NCI-H2196 treated with DMSO at 0.1 percent for 48 hours (cell line): ENCODE results near the gene NTM.
"Not testable (repeated sequence)": the region's sequence is repeated elsewhere in the genome, so short reads cannot be mapped to it uniquely, and the experiment has no call there.

Experiments
- DNase-seq: peaks from one replicate; lab custom pipeline; 2025; ENCODE audit not compliant: unreplicated experiment; lab: John Stamatoyannopoulos, UW

Gene NTM

DNA sequence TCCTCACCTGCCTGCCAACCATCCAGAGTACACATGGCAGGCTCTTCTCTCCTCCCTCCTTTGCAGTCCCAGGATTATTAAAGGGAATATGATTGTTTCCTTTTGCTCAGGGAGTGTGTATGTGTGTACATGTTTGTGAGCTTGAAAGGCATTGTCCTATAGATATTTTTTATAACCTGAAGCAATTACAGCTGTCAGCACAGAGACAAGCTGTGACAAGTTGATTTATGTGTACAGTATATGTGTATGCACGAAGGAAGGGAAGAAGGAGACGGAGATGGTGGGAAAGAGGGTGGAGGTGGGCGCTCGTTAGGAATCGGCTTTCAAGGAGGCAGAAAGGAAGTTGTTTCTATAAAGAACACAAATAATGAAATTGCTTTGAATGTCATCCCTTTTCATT is 537.0 kb downstream of the NTM start:
- no peak for DNase-seq

DNA sequence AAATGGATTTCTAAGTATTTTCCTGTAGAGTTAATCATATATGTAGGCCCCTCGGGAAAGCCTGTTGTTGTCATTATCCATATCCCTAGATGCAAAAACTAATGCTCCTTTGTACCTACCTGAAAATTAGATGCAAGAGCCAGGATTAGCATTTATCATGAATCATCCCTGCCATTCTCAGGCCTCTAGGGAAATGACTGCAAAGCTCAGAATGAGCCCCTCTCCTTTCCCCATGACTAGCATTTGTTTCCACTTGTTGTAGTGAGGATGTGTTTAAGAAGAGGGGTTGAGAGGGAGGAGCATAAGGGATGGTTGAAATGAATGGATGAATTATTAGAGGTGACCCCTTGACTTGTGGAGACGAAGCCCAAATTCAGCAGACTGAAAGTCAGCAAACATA is 537.9 kb downstream of the NTM start:
- no peak for DNase-seq

DNA sequence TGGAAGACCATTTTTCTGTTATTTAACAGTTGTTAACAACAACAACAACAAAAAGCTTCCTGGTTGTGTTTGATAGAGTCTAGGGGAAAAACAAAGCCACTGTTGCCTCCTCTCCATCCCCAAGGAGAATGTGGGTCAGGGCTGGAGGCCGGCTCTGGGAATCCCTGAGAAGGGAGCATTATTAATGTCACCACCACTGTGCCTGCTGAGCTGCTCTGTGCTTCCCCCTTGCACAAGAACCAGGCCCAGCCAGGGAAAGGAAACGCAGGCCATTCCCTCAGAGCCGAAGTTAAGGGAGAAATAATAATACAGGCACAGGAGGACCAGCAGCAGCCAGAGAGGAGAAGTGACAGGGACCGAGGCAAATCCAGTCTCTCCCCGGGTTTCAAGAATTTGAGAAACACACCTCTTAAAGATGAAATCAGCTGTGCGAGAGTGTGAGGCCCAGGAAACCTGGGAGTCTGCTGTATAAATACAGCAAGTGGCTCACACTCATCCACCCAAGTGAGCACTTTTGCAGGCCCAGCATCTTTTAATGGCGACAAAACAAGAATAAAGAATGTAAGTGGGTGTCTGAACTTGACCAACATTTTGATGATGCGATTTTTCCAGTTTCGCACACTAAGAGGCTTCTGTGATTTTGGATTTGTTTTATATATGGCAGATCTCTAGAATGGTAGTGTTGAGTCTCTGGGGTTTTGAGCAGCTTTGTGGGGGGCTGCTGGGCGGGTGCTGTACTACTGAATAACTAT is 539.2 kb downstream of the NTM start:
- no peak for DNase-seq

DNA sequence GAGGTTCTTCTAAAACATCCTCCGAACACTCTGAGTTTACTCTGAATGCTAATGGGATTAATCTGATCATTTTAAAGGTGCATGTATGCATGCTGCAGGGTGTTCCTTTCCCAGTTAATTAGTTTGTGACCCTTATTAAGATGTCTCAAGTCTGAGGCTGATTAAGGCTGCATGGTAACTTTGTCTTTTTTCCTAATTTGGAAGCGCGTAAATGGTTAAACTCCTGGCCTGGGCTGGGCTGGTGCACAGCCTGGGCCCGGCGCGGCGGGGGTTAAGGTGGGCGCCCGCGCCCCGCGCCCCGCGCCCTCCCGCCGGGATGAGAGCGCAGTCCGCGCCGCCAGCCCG is 539.7 kb downstream of the NTM start:
- no peak for DNase-seq

DNA sequence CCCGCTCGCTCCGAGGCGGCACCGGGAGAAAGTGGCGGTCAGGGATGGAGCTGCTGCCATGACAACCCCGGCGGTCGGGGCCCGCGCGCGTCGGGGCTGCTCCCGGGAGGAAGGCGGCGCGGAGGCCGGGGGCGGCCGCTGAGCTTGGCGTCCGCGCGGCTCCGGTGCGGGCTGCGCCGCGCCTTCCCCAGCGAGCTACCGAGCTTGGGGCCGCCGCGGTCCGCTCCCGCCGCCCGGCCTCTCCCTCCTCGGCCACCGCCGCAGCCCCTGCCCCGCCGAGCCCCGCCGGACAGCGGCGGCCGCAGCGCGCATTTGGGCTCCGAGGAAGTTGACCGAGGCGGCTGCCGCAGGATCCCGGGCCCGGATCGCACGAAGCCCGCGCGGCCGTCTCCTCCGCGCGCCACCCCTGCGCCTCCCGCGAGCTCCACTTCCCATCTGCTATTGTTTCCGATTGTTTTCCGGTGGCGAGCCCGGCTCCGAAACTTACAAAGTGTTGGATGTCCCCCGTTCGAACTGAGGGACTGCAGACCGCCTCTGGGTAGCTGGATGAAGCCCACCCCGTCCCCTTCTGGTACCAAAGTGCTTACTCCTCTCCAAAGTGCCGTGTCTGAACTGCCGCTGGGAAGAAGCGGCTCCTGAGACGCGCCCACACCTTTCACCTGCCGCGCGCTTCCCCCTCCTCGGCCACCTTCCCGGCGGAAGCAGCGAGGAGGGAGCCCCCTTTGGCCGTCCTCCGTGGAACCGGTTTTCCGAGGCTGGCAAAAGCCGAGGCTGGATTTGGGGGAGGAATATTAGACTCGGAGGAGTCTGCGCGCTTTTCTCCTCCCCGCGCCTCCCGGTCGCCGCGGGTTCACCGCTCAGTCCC is 540.3 kb downstream of the NTM start:
- no peak for DNase-seq

DNA sequence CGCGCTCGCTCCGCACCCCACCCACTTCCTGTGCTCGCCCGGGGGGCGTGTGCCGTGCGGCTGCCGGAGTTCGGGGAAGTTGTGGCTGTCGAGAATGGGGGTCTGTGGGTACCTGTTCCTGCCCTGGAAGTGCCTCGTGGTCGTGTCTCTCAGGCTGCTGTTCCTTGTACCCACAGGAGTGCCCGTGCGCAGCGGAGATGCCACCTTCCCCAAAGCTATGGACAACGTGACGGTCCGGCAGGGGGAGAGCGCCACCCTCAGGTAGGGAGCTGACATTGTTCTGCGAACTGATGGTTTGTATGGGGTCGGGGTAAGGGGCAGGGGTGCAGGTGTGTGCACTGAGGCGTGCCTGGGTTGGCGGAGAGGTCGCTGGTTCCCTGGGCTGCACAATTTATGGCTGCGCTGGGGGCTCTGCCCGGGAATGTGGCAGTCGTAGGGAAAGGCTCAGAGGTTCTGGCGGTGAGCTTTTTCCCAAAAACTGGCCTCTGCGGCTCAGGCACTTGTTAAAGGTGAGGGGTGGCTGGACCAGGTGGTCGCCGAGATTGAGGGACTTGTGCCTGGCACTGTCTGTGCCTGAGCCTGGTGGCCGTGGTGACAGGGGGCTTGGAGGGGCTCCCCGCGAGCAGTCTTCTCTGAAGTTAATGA is 541.1 kb downstream of the NTM start:
- not testable (repeated sequence) for DNase-seq

DNA sequence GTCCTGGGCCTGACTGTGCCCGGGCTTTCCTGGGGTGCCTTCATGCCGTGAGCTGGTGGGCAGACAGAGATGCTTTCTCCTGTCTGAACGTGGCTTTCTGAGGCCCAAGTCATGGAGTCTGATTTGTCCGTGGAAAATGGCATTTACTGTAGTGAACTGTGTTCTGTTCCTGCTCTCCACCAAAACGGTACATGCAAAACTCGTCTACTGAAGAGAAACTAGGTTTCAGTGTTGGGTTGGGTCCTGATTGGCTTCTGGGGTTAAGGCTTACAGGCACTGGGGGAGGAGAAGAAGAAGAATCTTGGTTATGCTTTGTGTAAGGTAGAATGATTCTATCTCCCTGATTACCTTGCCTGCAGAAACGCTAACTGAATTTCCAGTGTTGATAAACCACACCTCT is 541.7 kb downstream of the NTM start:
- DNase-seq, result no peak

DNA sequence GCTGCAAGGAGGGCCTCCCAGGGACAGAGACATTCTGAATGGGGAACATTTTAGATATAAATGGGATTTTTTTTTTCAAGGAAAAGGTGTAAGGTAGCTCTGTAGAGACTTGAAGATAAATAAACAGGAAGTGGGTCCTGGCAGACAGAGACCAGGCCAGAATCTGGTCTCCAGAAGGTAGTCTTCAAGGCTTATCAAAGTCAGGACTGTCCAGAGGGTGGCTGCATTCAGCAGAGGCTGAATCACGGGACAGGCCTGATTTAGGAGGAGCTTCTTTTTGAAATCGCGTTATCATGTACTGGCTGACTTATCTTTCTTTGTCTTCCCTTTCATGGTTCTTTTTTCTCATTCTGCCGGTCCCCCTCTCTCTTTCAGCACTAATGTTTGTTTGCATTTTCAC is 542.9 kb downstream of the NTM start:
- DNase-seq, result no peak

DNA sequence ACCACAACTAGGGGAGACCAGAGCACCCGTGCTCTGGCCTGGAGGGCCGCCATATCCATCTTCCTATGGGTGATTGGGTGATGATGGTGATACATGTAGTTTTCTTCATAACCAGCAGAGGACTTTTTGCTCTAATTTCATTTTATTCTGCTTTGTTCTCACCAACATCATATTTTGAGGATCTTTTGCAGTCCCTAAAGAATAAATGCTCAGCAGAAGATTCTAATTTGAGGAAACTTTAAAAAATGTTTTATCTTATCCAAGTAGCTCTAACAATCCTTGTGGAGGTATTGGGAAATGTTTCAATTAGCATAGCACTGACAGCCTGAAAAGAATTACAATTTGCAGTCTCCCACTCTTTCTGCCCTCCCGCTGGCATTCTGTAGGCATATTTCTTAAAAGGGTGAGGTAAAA is 544.0 kb downstream of the NTM start:
- DNase-seq, result no peak

DNA sequence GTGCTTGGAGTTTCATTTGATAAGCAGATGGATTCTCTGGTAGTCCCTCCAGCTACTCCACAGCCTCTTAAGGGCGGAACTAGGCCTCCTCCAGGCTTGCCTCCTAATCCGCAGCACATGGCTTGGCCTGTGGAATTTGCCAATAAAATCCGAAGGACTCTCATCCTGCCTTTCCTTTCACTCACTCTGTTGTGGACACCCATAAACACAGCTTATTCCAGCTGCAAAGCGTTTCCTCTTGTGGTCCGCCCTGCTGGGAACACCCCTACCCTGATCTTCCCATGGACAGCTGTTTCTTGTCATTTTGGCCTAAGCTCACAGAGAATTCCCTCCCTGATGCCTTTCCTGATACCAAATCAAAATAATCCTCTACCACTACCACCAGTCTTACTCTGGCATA is 546.2 kb downstream of the NTM start:
- DNase-seq, result no peak

DNA sequence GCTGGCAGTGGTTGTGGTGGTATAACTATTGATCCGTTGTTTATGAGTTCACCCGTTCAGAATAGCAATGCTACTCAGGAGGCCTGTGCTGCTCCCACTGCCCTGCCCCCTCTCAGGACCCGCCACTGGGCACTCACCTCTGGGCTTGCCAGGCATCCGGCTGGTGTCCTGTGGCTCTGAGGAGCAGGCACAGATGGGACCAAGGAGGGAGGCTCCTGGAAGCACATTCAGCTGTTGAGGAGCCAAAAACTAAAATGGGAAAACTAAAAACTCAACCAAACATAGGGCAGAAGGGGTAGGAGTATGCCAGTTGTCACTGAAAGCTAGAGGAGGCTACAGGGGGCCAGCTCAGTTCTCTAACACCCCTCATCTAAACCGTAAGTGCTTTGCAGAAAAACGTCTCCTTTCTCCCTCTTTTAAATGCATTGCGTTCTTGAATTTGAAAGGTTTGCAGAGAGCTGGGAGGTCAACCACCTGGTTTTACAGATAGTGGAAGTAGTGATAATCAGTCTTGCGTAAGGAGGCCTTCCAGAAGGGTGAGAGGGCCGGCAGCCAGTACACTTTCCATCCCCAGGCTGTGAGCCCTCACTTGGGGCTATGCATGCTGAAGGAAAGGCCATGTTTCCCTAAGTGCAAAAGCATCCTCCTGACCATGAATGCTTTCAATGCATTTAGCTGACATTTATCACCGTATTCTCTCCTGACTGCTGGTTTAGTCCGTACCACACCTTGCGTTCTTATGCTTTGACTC is 547.4 kb downstream of the NTM start:
- DNase-seq, result no peak

DNA sequence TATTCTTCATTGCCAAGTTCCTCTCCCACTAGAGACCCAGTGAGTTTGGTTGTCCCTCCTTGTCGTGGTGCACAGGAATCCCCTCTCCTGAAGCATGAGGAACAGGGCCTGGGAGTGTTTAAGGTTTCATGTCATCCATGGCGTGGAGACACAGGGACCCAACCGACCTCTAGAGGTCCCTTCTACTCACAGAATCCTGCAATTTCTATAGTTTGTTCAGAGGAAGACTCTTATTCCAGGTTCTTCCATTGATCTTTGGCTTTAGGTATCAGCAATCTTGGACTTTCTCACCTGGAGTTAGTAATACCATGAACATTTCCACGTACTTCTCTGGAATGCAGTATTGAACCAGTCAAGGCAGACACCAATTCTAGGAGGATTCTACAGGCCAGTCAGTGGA is 548.2 kb downstream of the NTM start:
- DNase-seq, result no peak

DNA sequence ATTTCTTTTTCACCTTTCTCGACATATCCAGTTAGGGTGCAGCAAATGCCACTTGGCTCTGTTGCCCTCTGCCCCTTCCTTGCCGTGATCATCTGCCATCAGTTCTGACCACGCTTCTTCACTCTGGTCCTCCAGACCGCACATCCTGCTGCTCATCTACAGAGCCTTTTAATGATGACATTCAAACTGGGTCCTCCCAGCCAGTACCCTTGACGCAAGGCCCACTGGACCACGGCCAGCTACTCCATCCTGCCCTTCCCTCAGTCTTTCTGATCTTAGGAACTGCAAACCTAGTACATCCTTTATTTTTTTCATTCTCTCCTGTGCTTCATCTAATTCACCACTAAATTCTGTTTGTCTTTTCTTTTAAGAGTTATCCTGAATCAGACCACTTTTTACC is 551.8 kb downstream of the NTM start:
- no peak for DNase-seq

DNA sequence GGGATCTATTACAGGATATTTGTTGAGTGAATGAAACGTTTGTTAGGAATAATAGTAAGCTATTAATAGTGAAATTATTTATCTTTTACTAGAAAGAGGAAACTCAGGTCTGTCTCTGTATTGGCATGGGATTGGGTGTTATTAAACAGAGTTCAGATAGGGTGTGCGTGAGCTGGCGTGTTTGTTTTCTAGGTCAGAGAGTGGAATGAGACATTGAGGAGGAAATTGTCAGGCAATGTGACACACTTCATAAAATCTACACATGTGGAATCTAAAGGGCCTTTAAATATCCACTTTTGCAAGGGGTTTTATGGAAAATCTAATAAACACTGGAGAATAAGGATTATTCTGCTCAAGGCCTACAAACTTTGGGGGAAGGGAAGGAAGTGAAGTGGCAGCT is 552.9 kb downstream of the NTM start:
- no peak for DNase-seq

DNA sequence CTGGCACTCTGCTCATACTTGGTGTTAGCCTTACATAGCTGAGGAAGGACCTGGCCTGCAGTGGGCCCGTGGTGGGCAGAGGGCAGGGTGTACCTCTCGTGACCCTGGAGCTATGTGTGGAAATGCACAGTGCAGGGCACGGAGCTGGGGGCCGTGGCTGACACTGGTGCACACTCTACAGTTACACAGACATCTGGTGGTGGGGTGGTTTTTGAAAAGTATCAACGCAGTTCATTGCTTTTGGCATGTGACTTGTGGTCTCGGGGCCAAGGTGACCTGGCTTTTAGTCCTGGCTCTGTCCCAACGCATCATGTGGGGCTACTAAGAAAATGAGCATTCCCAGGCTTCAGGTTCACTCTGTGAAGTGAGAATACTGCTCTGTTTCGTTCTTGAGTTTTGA is 553.6 kb downstream of the NTM start:
- no peak for DNase-seq

DNA sequence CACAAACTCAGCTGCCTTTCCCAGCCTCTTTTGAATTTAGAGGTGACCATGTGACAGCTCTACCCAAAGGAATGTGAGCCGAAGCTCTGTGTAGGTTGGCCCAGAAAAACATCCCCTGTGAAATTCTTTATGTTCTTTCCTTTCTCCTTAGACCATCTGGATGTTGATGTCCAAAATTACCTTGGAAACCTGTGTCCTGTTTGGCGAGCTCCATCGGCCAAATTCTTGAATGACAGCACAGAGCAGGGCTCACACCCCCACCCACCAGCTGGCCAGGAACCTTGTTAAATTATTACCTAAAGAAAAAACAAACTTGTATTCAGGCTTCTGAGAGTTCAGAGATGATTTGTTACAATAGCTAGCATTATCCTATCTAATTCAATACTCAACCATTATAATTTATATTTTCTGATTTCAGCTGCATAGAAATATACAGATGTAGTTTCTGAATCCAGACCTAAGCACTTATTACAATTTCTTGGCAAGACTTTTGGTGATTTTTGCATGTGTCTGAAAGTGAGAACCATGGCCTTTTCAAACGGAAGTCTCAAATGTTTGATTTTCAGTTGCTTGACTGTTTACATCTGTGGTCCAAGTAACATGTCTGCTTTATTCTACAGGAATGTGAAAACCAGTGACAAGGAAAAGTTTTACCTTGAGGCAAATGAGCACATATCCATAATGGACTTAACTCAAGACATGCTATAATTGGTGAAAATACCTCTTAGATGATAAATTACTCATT is 554.2 kb downstream of the NTM start:
- DNase-seq, result no peak

DNA sequence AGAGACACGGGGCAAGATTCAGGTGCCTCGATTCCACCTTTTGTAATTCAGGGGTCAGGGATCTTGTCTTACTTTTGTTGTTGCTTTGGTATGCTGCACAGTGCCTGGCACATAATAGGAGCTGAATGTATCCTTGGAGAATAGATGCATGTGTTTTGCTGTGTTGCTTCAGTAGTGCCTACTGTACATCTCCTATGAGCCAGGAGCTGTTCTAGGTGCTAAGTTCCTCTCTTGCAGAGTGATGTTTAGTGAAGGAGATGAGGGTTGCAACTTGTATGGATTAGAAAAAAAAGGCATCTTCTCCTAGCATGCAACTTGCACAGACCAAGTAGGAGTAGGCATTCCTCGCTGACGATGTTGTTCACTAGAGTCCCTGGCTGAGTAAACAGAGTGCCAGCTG is 555.4 kb downstream of the NTM start:
- no peak for DNase-seq

DNA sequence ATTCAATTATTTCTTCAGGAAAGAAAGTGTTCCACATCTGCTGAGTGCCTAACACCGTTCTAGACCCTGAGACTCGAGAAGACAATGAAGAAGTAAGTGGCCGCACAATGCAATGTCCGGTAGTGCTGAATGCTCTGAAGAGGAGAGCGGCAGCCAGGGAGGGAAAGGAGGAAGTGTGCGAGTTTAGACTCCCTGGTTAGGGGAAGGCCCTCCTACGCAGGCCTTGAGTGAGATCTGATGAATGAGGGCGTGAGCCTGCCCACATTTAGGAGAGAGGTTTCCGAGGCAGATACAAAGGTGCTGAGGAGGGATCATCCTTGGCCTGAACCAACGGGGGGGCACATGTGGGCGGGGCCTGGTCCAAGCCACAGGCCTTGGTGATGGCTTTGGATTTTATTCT is 558.6 kb downstream of the NTM start:
- DNase-seq, result no peak

DNA sequence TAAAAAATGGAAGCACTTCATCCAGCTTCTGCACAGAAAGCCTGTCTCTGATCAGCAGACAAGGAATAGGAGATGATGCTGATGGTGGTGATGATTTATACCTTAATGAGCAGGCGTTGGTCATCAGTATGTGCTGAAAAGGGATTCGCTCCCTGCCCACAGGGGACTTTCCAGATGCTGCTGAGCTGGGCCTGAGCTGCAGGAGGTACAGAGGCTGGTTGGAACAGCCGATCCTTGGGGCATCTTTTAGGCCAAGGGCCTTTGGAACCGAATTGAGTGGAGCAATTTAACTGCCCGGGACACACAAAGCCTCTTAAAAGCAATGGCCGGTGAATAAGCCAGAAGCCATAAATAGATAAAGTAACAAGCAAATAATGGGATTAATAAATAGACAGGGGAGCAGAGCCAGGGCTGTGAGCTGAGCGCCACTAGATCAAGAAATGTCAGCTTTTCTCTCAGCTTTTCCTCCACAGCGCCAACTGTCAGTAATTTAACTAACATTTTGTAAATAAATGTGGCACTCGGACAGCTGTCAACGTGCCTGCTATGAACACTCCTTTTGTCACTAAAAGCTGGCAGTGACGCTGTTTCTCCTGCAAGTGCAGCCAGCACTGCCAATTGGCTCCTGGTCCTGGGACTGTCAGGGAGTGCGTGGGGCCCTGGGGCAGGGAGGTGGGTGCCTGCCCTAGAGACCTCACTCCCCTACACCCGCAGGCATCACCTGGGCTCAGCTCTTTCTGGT is 562.3 kb downstream of the NTM start:
- DNase-seq, result no peak

DNA sequence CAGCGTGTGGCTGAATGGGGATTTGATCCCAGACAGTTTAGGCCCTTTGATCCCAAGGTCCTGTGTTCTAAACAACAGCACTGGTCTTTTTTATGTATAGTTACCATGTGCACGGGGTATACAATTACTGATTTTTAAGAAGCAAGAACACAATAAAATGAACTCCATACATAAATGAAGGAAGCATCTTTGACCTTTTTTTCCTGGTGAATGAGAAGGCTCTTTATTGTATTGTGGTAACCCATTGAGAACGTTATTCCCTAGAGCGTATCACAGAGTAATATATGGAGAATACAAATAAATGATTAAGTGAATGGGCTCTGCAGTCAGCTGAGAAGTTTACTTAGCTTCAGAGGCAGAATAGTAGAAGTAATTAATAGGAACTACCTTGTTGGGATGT is 563.6 kb downstream of the NTM start:
- no peak for DNase-seq
